HepG2 (cell line): ENCODE results near the gene ITPR1. TPM values are rescaled to one million over a fixed set of nuclear protein-coding genes. Genes with fewer than 3 reads are reported as not detected.

ENCODE experiments used
- ARID4A ChIP-seq: sonication (generic); formaldehyde crosslinking; IDR thresholded peaks from 2 replicates; pipeline ENCODE4 v1.5.0; 2020; ENCODE audit warnings: mild to moderate bottlenecking, missing genetic modification reagents, borderline replicate concordance
- ATF7 ChIP-seq, 2 experiments: fragments of 450-650 bp in 1 of 2; sonication (generic) in 1 of 2; formaldehyde crosslinking in 1 of 2; IDR thresholded peaks; 2 replicates each; pipeline versions ENCODE4 v1.4.0 to v1.6.1; 2016 to 2020; ENCODE audit warnings: antibody characterized with exemption in 1 of 2, mild to moderate bottlenecking in 1 of 2, missing genetic modification reagents in 1 of 2
- CAMTA2 ChIP-seq: sonication (generic); formaldehyde crosslinking; IDR thresholded peaks from 2 replicates; pipeline ENCODE4 v1.4.0; 2020; ENCODE audit warnings: mild to moderate bottlenecking, missing genetic modification reagents, borderline replicate concordance
- EED ChIP-seq: sonication (generic); formaldehyde crosslinking; IDR thresholded peaks from 2 replicates; pipeline ENCODE4 v1.5.0; 2020; ENCODE audit warnings: mild to moderate bottlenecking, missing genetic modification reagents
- HNF1B ChIP-seq: sonication (generic); formaldehyde crosslinking; IDR thresholded peaks from 2 replicates; pipeline ENCODE4 v1.5.1; 2020; ENCODE audit warnings: mild to moderate bottlenecking, moderate library complexity, missing genetic modification reagents
- JDP2 ChIP-seq: sonication (generic); formaldehyde crosslinking; IDR thresholded peaks from 2 replicates; pipeline ENCODE4 v1.8.1; 2022; ENCODE audit warnings: missing genetic modification reagents, borderline replicate concordance
- MAFF ChIP-seq: IDR thresholded peaks from 2 replicates; pipeline ENCODE4 v1.6.1; 2011; ENCODE audit warnings: low read depth, low read length, improper control_type of control experiment
- MAFK ChIP-seq, 2 experiments: IDR thresholded peaks in 1 of 2; conservative IDR thresholded peaks in 1 of 2; 2 replicates each; pipeline ENCODE4 v1.6.1; 2011; ENCODE audit warnings: improper control_type of control experiment in 2 of 2, low read length in 2 of 2
- MZF1 ChIP-seq: sonication (generic); formaldehyde crosslinking; IDR thresholded peaks from 2 replicates; pipeline ENCODE4 v1.8.1; 2023; ENCODE audit warnings: mild to moderate bottlenecking, missing genetic modification reagents, borderline replicate concordance
- REPIN1 ChIP-seq: sonication (generic); formaldehyde crosslinking; IDR thresholded peaks from 2 replicates; pipeline ENCODE4 v1.8.0; 2022; ENCODE audit warnings: missing genetic modification reagents, low read depth, mild to moderate bottlenecking, borderline replicate concordance
- RFXAP ChIP-seq: sonication (generic); formaldehyde crosslinking; IDR thresholded peaks from 2 replicates; pipeline ENCODE4 v1.4.0; 2020; ENCODE audit warnings: missing genetic modification reagents, borderline replicate concordance
- TEAD3 ChIP-seq: optimal IDR thresholded peaks from 2 replicates; pipeline ENCODE3; 2016; ENCODE audit warnings: borderline replicate concordance
- ZFY ChIP-seq: sonication (generic); formaldehyde crosslinking; IDR thresholded peaks from 2 replicates; pipeline ENCODE4 v1.4.0; 2020; ENCODE audit warnings: missing genetic modification reagents
- ZKSCAN5 ChIP-seq: sonication (generic); formaldehyde crosslinking; IDR thresholded peaks from 2 replicates; pipeline ENCODE4 v1.5.1; 2020; ENCODE audit warnings: mild to moderate bottlenecking, missing genetic modification reagents
- ZNF17 ChIP-seq: sonication (generic); formaldehyde crosslinking; IDR thresholded peaks from 2 replicates; pipeline ENCODE4 v1.5.0; 2020; ENCODE audit warnings: mild to moderate bottlenecking, missing genetic modification reagents
- ZNF235 ChIP-seq: sonication (generic); formaldehyde crosslinking; IDR thresholded peaks from 2 replicates; pipeline ENCODE4 v1.8.1; 2023; ENCODE audit warnings: mild to moderate bottlenecking, missing genetic modification reagents, borderline replicate concordance
- ZNF430 ChIP-seq: sonication (generic); formaldehyde crosslinking; IDR thresholded peaks from 2 replicates; pipeline ENCODE4 v1.9.0; 2021; ENCODE audit warnings: mild to moderate bottlenecking, missing genetic modification reagents
- ZNF468 ChIP-seq: sonication (generic); formaldehyde crosslinking; IDR thresholded peaks from 2 replicates; pipeline ENCODE4 v1.8.0; 2022; ENCODE audit warnings: mild to moderate bottlenecking, moderate library complexity, missing genetic modification reagents
- ZNF503 ChIP-seq: sonication (generic); formaldehyde crosslinking; IDR thresholded peaks from 2 replicates; pipeline ENCODE4 v1.4.0; 2020; ENCODE audit warnings: missing genetic modification reagents
- ZNF672 ChIP-seq: sonication (generic); formaldehyde crosslinking; IDR thresholded peaks from 2 replicates; pipeline ENCODE4 v1.8.1; 2022; ENCODE audit warnings: missing genetic modification reagents
- ZNF746 ChIP-seq: sonication (generic); formaldehyde crosslinking; IDR thresholded peaks from 2 replicates; pipeline ENCODE4 v1.8.0; 2022; ENCODE audit warnings: mild to moderate bottlenecking, missing genetic modification reagents
- ZNF883 ChIP-seq: sonication (generic); formaldehyde crosslinking; IDR thresholded peaks from 2 replicates; pipeline ENCODE4 v1.5.1; 2020; ENCODE audit warnings: mild to moderate bottlenecking, missing genetic modification reagents; ENCODE audit errors: not compliant biosample characterization
- ZSCAN29 ChIP-seq: sonication (generic); formaldehyde crosslinking; conservative IDR thresholded peaks from 2 replicates; pipeline ENCODE4 v1.4.0; 2020; ENCODE audit warnings: mild to moderate bottlenecking, missing genetic modification reagents
- polyA plus RNA-seq, 8 experiments: library from polyadenylated mRNA; depleted of rRNA in 3 of 8; stranded (reverse) in 7 of 8; unstranded in 1 of 8; fragments of >200 nt; fragmentation: Illumina TruSeq in 4 of 8; extraction: Trizol in 4 of 8; gene quantifications; 2 replicates each; pipeline versions ENCODE4 v1.2.1 to v1.2.3, GENCODE V29; 2011 to 2016; ENCODE audit warnings: low read depth in 4 of 8, missing spikeins in 1 of 8, mixed read lengths in 1 of 8; ENCODE audit not compliant: insufficient read depth in 1 of 8
- total RNA-seq, 5 experiments: library from RNA; depleted of rRNA; stranded (reverse); fragments of >200 nt; fragmentation: Illumina TruSeq; extraction: Trizol; gene quantifications; 2 replicates each; pipeline ENCODE4 v1.2.3, GENCODE V29; 2016; ENCODE audit warnings: low read depth in 1 of 5

ITPR1 gene
- total and polyA plus RNA-seq, 2 of the 13 experiments (the other 11 are each of a cell fraction or from before 2014, with no cell fraction given), result 10.0 to 11.4 TPM

GRCh38 chr3:4720316-4721075, 227.3 kb downstream of the ITPR1 start (continued):
- TF ChIP-seq ZNF430 (CRISPR knock-in tag) (0 out of 2 replicates have a peak, but pooled peaks have one; percentile 21), CAMTA2 (no peak), TEAD3 (peak; percentile 90), ZNF503 (CRISPR knock-in tag) (no peak), ZKSCAN5 (CRISPR knock-in tag) (no peak), ZNF17 (CRISPR knock-in tag) (no peak), MZF1 (CRISPR knock-in tag) (no peak), ARID4A (CRISPR knock-in tag) (peak; percentile 52; the same call in 1 of the 2 replicates), ZNF468 (CRISPR knock-in tag) (no peak), ZNF672 (CRISPR knock-in tag) (no peak), ZFY (CRISPR knock-in tag) (no peak), HNF1B (peak; percentile 44), ZNF235 (CRISPR knock-in tag) (no peak), MAFF (no peak), EED (no peak), JDP2 (CRISPR knock-in tag) (no peak), ZNF746 (CRISPR knock-in tag) (no peak), RFXAP (CRISPR knock-in tag) (no peak), ZNF883 (no peak), REPIN1 (CRISPR knock-in tag) (no peak), ZSCAN29 (CRISPR knock-in tag) (no peak), MAFK (conservative IDR thresholded peaks at IDR 0.05 in 1 of 2, IDR thresholded peaks at IDR 0.05 in 1 of 2; ENCODE audit: low read length in 2 of 2) (no peak), ATF7 (IDR thresholded peaks at IDR 0.05) (no peak), ATF7 (CRISPR knock-in tag; IDR thresholded peaks at IDR 0.05) (no peak)
